ENCODE data around the gene CENATAC. TPM values are rescaled to one million over a fixed set of nuclear protein-coding genes. Genes with fewer than 3 reads are reported as not detected.

CENATAC gene
- total RNA-seq, 1 donor from 2014 or later: 31.6 TPM

- Mint-ChIP-seq H3K27ac (ENCODE audit: unreplicated experiment) (peak overlapping the region; percentile 92), H3K9me3 (ENCODE audit: unreplicated experiment) (no peaks in the 10 kb centered on the region), H3K36me3 (ENCODE audit: unreplicated experiment) (peaks cover 17% of the 10 kb centered on the region), H3K4me3 (ENCODE audit: unreplicated experiment) (peak overlapping the region; percentile 95), H3K27me3 (ENCODE audit: unreplicated experiment) (no peaks in the 10 kb centered on the region), H3K4me1 (ENCODE audit: unreplicated experiment) (peaks cover 28% of the 10 kb centered on the region)
- DNase-seq (ENCODE audit: extremely low spot score, unreplicated experiment): no peak
- no peak for TF ChIP-seq CTCF (IDR thresholded peaks at IDR 0.05)
Measured at GRCh38 chr11:118998822-118999221, 884 bp downstream of the CENATAC start.

- H3K4me1 Mint-ChIP-seq (ENCODE audit: unreplicated experiment): peaks cover 28% of the 10 kb centered on the region
- H3K4me3 Mint-ChIP-seq (ENCODE audit: unreplicated experiment): no peak overlapping the region
- no peaks in the 10 kb centered on the region for H3K9me3 Mint-ChIP-seq (ENCODE audit: unreplicated experiment)
- DNase-seq (ENCODE audit: extremely low spot score, unreplicated experiment): no peak
- H3K36me3 Mint-ChIP-seq (ENCODE audit: unreplicated experiment): peaks cover 19% of the 10 kb centered on the region
- H3K27ac Mint-ChIP-seq (ENCODE audit: unreplicated experiment): no peak overlapping the region
- no peak for TF ChIP-seq CTCF (IDR thresholded peaks at IDR 0.05)
- no peaks in the 10 kb centered on the region for H3K27me3 Mint-ChIP-seq (ENCODE audit: unreplicated experiment)
Measured at GRCh38 chr11:119000906-119001305, 3.0 kb downstream of the CENATAC start.

- Mint-ChIP-seq H3K4me3 (ENCODE audit: unreplicated experiment) (no peak overlapping the region), H3K4me1 (ENCODE audit: unreplicated experiment) (no peaks in the 10 kb centered on the region), H3K9me3 (ENCODE audit: unreplicated experiment) (no peaks in the 10 kb centered on the region), H3K27ac (ENCODE audit: unreplicated experiment) (no peak overlapping the region), H3K27me3 (ENCODE audit: unreplicated experiment) (no peaks in the 10 kb centered on the region), H3K36me3 (ENCODE audit: unreplicated experiment) (peaks cover 17% of the 10 kb centered on the region)
- TF ChIP-seq CTCF (IDR thresholded peaks at IDR 0.05): no peak
- no peak for DNase-seq (ENCODE audit: extremely low spot score, unreplicated experiment)
Measured at GRCh38 chr11:119006656-119007055, 8.7 kb downstream of the CENATAC start.

- Mint-ChIP-seq H3K36me3 (ENCODE audit: unreplicated experiment) (peaks cover 36% of the 10 kb centered on the region), H3K27me3 (ENCODE audit: unreplicated experiment) (no peaks in the 10 kb centered on the region), H3K27ac (ENCODE audit: unreplicated experiment) (no peak overlapping the region), H3K4me1 (ENCODE audit: unreplicated experiment) (peaks cover 6% of the 10 kb centered on the region), H3K9me3 (ENCODE audit: unreplicated experiment) (no peaks in the 10 kb centered on the region), H3K4me3 (ENCODE audit: unreplicated experiment) (no peak overlapping the region)
- no peak for TF ChIP-seq CTCF (IDR thresholded peaks at IDR 0.05)
- no peak for DNase-seq (ENCODE audit: extremely low spot score, unreplicated experiment)
Measured at GRCh38 chr11:119011476-119012053, 13.6 kb downstream of the CENATAC start.

GRCh38 chr11:119012629-119013170 is 14.8 kb downstream of the CENATAC start:
- H3K36me3 Mint-ChIP-seq (ENCODE audit: unreplicated experiment): peaks cover 32% of the 10 kb centered on the region
- H3K4me3 Mint-ChIP-seq (ENCODE audit: unreplicated experiment): no peak overlapping the region
- no peak for DNase-seq (ENCODE audit: extremely low spot score, unreplicated experiment)
- TF ChIP-seq CTCF (IDR thresholded peaks at IDR 0.05): no peak
- H3K27ac Mint-ChIP-seq (ENCODE audit: unreplicated experiment): no peak overlapping the region
- no peaks in the 10 kb centered on the region for H3K9me3 Mint-ChIP-seq (ENCODE audit: unreplicated experiment)
- H3K27me3 Mint-ChIP-seq (ENCODE audit: unreplicated experiment): no peaks in the 10 kb centered on the region
- H3K4me1 Mint-ChIP-seq (ENCODE audit: unreplicated experiment): peaks cover 16% of the 10 kb centered on the region

All from osteocyte (in vitro differentiated cells).